Superior temporal gyrus (tissue), 1 donor: ENCODE measurements around the gene MTA1.

ENCODE experiments used
- DNase-seq: peaks from one replicate; pipeline ENCODE4 v3.0.0-alpha.2; 2016; ENCODE audit errors: extremely low spot score

MTA1 gene

DNA sequence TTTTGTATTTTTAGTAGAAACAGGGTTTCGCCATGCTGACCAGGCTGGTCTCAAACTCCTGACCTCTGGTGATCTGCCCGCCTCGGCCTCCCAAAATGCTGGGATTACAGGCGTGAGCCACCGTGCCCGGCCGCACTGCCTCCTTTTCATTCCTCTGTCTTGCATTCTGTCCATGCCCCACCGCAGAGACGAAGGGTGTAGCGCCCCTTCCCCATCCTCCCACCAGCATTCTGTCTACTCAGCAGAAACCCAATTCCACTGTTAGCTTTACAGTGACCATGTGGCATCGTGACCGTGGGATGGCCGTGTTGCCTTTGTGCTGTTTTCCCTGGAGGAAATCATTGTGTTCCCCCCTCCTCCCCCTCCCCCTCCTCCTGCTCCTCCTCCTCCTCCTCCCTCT lies 11.0 kb upstream of the MTA1 start:
- no peak for DNase-seq

DNA sequence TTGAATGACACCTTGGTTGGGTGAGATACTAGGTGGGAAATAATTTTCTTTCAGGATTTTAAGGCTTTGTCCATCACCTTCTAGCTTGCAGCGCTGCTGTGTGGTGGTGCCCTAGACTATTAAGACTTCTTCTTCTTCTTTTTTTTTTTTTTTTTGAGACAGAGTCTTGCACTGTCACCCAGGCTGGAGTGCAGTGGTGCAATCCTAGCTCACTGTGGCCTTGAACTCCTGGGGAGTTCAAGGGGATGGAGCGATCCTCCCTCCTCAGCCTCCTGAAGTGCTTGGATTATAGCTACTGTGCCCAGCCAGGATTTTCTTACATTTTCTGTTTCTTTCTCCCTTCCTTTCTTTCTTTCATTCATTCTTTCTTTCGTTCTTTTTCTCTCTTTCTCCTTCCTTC lies 10.3 kb upstream of the MTA1 start:
- DNase-seq = no peak

DNA sequence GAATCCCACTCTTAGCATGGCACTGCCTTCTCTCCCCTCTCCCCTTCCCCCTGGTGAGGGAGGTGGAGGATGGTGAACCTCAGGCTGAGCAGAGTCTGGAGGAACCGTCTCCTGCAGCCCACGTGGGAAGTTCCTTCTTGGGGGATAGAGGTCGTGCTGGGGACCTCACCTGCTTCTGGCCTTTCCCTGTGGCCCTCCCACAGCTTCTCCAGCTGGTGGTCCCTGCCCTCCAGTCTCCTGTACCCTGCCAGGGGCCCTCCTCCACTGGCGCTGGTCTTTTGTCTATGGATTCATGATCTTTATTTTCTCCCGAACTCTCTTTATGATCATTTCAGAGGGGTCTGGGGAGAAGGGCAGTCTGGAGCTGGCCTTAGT lies 9.0 kb upstream of the MTA1 start:
- no peak for DNase-seq

DNA sequence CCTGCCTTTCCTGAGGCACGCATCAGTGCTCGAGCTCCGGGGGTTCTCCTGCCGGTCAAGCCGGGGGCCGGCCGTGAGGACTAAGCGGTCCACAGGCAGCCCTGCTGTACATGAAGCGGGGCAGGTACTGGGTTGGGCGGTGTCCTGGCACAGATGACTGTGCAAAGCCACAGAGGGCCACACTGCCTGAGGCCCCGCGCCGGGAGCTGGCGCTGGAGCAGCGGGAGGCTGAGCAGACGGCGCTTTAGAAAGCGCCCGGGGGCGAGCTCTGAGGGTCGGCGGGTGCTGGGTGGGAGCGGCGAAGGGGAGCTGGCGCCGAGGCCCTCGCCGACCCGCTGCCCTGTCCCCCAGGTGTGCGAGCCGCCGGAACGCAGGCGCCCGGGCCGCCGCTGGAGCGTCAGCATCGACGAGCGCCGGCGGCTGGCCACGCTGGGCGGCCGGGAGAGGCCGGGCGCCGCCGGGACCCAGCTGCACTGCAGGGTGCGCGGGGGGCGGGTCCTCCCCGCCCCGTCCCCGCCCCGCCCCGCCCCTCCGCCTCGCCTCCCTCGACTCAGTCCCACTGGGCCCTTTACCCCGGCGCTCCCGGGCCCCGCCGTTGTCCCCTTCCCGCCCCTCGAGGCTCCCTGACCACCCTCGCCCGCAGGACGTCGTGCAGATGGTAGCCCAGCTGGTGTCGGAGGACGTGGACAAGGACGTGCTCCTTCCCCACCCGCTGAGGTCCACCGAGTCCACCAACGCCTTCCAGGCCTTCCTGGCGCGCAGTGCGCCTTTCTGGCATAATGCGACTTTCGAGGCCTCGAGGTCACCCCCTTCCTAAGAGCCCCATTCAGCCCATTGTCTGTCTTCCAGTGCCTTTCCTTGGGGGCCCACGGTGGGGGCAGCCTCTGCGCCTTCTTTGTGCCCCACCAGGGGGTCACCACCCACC lies 8.3 kb upstream of the MTA1 start:
- DNase-seq = no peak

DNA sequence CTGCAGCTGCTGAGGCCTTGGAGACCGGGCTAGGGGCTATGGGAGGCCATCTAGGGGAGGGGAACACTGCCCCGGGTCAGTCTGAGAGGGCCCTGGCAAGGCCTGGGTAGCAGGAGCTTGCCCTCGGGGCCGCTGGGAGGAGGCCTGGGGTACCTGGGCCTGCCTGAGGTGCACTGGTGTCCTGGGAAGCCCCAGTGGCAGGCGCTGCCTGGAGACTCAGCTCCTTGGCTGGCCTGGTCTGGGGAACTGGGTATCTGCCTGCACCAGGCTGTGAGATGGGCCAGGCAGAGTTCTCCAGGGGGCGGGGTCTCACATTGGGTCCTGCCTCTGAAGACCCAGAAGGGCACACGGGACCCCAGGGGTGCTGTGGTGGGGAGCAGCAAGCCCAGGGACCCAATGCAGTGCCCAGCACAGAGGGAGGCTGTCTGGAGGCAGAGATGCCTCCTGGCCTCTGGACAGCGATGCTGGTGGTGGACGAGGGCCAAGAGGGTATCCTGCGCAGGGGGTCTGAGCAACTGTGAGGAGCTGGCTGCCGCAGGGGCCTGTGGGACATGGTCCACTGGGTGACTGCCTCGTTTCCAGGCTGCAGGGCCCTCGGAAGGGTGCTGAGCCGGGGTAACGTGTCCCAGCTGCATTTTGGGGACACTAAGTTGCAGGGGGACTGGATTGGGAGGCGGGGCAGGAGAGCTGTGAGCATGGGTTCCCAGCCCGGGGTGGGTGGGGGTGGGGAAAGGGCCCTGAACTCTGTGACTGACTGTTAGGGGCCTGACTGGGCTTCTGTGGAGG lies 7.4 kb upstream of the MTA1 start:
- no peak for DNase-seq

DNA sequence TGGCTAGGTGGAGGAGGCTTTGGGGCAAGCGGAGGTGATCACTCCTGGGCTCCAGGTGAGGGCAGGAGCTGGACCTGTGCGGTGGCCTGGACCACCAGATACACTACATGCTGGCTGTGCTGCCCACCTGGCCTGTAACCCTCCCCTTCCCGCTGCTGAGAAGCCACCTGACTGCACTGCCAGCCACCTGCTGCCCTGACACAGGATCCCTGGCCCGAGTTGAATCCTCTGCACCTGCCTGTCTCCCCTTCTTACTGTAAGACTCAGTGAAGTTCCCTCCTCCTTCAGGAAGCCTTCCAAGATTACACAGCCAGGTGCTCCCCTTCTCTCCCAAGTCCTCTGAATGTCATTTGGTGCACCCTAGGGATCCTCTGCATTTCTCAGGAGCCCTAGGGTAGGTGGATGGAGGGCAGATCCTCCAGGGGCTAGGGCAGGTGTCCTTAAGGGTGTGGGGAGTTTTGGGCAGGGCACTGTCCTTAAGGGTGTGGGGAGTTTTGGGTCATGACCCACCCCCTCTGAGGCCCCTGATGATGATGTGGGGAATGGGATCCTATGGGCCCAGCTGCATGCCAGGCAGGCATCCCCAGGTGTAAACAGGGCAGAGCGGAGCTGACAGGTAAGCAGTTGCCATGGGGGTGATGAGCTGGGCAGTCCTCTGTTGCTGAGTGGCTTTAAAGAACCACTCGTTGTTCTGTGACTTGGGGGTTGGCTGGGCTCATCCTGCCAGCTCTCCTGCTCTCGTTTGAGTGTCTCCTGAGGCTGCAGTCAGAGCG lies 6.7 kb upstream of the MTA1 start:
- no peak for DNase-seq

DNA sequence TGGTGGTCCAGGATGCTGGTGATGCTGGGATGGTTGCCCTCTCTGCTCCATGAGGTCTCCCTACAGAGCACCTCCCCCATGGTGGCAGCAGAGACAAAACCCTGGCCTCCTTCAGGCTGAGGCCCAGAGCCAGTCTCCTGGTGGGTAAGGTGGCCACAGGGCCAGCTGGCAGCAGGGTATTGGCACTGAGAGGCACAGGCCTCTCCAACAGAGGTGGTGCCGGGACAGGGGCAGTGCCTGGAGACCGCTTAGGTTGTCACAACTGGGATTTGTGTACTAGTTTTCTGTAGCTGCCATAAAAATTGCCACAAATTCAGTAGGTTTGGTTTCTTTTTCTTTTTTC lies 6.1 kb upstream of the MTA1 start:
- no peak for DNase-seq

DNA sequence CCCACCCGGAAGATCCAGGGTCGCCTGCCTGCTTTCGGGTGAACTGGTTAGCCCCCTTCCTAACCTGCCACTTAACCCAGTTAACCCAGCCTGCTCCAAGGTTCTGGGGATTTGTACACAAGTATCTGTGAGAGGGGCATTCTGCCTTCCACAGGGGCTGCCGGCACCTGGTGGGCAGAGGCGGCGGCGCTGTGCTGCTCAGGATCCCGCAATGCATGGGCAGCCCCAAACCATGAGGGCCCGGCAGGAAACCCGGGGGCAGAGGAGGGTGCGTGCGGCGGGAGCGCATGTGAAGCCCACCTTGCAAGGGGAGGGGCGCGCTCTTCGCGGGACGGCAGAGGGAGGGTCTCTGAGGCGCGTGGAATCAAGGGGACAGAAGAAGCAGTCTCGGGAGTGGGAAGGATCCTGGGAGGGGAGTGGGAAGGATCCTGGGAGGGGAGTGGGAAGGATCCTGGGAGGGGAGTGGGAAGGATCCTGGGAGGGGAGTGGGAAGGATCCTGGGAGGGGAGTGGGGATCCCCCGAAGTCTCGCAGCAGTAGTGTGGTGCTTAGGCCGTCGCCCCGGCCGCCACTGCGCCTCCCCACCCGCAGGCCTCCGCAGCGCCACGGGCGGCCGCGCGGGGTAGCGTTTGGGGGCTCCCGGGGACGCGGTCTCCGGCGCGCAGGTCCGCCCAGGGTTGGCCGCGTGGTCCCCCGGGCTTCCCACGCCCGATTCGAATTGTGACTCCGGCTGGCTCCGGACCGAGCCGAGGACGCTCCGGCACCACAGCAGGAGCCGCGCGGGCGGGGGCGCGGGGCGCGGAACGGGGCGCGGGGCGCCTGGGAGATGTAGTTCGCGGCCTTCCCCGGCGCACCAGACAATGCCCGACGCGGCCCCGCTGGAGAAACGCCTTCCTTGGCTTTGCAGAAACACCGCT lies 4.9 kb upstream of the MTA1 start:
- DNase-seq = peak; percentile 76

DNA sequence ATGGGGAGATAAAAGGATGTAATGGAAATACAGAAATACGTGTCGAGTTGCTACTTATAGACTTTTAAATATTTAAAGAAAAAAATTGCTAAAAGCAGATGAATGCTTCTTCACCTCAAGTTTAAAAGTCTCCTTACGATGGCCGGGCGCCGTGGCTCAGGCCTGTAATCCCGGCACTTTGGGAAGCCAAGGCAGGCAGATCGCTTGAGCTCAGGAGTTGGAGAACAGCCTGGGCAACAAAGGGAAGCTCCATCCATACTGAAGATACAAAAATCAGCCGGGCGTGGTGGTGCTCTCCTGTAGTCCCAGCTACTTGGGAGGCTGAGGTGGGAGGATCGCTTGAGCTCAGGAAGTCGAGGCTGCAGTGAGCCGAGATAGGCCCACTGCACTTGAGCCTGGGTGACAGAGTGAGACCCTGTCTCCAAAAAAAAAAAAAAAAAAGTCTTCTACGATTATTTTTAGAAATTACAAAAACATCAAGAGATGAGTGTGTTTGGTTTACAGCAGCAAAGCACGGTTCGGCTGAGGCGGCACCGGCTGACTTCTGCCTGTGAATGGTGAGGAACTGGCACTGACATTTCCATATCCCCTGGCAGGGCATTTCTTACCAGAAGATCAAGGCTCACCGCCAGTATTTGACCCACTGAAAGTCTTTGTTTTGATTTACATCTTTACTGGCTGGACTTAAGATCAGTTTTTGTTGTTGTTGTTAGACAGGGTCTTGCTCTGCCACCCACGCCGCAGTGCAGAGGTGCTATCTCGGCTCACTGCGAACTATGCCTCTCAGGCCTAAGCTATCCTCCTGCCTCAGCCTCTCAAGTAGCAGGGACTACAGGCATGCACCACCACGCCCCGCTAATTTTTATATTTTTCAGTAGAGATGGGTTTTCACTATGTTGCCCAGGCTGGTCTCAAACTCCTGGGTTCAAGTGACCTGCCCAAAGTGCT lies 3.9 kb upstream of the MTA1 start:
- DNase-seq = no peak

DNA sequence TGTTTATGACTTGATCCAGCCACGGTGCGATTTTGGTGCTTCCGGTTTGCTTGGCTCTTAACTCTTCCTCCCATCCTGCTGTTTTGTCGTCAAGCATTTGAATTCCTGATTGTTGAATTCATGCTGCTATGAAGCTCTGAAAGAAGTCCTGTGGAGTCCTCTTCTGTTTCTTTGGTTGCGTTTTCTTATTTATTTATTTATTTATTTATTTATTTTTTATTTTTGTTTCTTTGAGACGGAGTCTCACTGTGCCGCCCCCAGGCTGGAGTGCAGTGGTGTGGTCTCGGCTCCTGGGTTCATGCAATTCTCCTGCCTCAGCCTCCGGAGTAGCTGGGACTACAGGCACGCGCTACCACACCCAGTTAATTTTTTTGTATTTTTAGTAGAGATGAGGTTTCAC lies 3.0 kb upstream of the MTA1 start:
- no peak for DNase-seq

DNA sequence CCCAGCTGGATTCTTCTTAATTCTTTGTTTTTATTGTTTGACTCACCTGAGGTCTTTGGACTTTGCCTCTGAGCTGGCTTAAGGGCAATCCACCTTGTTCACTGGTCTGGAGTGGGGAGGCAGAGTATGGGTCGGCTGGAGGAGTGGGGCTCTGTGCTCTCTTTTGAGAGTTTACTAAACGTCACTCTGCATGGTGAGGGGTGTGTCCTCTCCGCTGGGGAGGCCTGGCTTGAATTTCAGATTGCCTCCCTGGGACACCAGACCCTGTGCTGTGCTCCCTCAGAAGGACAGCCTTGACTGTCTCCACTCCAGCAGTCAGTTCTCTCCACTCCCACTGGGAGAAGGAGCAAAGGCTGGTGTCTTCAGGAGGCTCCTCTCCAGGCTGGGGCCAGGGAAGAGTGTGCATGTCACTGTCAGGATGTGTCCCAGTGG lies 1.9 kb upstream of the MTA1 start:
- DNase-seq = no peak

DNA sequence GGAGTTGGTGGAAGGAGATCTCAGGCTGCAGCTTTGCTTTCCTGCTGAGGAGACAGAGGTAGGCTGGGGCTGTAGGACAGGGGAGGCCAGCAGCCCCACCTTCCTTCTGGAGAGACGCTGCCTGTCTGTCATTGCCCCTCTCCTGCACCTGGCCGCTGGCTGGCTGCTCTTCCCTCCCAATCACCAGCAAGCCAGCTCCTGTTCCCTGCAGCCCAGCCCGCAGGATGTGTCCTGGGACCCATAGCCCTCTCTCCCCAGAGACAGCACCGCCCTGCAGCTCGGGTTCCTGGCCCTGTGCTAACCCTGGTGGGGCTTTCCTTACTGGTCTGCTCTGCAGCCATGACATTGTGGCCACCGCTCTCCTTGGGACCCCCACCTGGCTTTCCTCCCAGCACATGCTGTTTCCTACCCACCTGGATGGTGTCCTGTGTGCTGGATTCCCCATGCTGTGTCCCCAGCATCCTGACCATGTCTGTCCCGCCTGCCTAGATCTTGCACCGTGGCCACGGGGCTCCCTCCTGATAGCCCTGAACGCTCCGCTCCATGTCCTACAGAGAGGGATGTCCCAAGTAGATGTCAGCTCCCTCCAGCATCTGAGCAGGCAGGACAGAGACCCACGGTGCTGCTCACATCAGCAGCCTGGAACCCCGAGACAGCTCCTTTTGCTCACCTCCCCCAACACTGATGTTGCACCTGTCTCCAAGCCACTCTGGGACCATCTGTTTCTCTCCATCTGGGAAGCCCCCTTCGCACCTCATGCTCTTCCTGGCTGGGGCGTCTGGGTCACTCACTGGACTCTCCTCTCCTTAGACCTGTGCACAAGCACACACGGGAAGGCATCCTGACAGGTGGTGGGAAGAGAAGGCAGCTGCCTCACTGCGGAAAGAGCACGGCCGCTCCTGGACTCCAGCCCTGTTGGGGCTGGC lies 1.1 kb upstream of the MTA1 start:
- DNase-seq = no peak

DNA sequence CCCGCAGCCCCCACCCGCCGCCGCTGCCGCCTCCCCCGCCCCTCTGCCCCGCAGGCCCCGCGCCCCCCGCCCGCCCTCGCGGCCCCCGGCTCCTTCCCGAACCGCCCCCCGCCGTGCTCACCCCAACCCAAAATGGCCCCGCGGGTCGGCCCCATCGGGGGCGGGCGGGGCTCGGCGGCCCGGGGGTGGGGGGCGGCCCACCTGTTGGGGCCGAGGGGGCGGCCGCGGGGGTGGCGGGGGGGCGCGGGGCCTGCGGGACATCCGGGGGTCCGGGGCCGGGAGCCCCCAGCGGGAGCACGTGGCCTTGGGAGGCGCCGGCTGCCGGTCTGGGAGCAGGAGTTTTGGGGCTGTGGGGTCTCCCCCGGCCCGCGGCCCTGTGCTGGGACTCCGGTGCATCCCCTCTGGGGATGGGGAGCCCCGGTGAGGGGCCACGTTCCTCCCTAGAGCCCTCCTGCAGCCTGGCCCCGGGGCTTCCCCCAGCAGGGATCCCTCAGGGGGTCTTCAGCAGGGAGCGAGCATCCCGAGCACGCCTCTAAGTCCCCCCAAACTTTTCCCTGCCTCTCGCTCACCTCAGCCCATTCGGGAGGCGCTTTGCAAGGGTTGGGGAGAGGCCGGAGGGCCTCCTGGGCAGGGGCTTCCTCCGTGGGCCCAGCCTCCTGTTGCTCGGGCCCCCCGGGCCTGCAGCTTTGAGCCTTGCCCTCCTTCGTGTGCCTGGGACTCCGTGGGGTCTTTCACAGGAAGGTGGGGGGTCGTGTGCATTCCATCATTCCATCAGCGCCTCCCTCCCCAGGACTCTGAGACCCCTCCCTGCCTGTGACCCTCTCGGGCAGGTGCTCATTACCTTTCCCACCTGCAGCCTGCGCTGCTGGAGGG lies 710 bp downstream of the MTA1 start:
- DNase-seq = no peak

DNA sequence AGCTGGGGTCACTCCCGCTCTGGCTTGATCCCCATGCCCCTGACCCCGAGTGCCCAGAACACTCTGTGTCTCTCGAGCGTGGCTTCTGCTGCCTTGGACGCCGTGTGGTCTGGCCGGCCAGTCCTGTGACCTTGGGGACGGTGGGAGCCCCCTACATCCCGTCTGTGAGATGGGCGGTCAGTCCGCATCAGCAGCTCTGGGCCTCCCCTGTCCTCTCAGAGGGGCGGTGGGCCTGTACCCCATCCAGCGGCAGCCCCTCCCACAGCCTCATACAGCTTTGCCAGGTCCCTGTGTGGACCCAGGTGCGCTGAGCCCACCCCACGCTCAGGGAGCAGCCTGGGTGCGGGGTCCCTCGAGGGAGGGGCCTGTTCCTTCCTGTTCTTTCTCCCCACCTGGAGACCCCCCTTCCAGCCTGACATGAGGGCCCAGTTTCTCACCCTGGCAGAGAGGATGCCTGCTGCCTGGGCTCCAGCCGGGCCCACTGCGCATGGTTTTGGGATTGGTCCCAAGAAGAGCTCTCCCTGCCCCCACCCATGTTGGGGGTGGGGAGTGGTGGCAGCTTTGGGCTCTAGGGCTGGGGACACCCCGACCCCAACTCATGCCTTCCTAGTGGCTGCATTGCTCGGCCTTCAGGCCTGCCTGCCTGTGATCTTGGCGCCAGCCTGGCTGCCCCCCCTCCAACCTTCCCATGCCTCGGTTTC lies 1.5 kb downstream of the MTA1 start:
- DNase-seq = no peak

DNA sequence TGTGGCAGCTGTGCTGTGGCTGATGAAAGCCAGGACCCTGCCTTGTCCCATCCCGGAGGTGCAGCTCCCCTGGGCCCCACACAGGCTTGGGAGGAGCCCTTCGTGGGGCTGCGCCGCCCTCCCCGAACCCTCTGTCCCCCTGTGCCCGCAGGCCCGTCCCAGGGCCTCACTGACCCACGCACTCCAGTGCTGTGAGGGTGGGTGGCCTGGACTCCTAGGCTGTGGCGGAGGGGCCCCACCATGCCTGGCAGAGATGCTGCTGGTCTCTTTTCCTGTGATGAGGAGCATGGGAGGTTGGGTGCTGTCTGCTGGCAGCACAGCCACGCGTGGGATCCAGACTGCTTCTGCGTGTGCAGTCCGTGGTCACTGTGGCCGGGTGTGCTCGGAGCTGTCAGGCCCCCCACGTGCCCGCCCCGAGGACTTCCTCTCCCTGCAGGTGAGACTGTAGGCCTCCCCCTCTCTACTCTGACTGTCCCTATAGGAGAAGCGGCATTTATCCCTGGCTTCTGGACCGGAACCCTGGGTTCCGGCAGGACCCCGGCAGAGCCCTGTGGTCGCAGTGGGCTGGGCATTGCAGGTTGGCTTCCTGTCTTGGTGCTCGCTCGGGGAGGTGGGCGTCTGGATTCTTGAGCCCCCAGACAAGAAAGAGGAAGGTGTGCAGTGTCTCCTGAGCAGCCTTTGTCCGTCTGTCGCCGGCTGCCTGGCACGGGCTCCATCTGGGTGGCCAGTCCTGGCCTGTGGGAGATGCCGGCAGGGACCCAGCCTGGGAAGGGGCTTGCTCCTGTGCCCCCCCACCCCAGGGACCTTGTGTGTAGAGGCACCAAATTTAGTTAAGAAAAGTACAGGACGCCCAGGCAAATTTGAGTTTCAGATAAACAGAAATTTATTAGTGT lies 2.3 kb downstream of the MTA1 start:
- no peak for DNase-seq

DNA sequence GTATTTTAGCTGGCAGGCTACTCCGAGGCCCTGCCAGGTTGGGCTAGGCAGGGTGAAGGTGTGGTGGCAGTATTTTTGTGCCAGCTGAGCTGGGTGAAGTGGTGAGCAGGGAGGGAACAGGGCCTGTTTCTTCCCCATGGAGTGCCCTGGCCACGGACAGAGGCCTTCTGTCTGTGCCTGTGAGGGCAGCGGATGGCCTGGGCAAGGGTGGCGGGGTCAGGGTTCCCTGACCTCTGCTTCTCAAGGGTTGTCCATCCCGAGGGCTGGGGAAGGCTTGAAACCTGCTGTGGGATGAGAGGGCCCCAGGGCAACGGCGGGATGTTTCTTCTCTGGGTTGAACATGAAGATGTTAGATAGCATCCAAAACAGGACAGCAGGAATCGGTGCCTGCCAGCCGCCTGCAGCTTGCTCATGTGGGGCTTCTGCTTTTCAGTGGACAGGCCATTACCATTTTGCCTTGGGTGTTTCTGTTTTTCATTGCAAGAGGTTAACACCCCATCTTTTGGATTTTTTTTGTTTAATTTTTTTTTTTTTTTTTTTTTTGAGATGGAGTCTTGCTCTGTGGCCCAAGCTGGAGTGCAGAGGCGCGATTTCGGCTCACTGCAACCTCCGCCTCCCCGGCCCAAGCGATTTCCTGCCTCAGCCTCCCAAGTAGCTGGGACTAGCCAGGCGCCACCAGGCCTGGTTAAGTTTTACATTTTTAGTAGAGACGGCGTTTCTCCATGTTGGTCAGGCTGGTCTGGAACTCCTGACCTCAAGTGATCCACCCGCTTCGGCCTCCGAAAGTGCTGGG lies 3.3 kb downstream of the MTA1 start:
- DNase-seq = no peak
